Neutrophil (primary cell): ENCODE data around the gene TNRC18.

Source experiments
- H3K27ac ChIP-seq: fragments of 200-600 bp; sonication (generic); 2 replicates; pipeline ENCODE4 v1.5.1; 2016; ENCODE audit warnings: mild to moderate bottlenecking, moderate library complexity
- H3K27me3 ChIP-seq: fragments of 200-600 bp; sonication (generic); 2 replicates; pipeline ENCODE4 v1.6.0; 2016; ENCODE audit warnings: mild to moderate bottlenecking
- H3K36me3 ChIP-seq: fragments of 200-600 bp; sonication (generic); 2 replicates; pipeline ENCODE4 v1.5.1; 2017
- H3K4me1 ChIP-seq, 2 experiments: fragments of 200-600 bp in 1 of 2; sonication (generic) in 1 of 2; 1 replicate in 1 of 2; 2 replicates in 1 of 2; pipeline versions ENCODE4 v1.5.1 to v1.6.1; 2013 to 2016; ENCODE audit warnings: low read depth in 1 of 2, low read length in 1 of 2, mild to moderate bottlenecking in 1 of 2, moderate library complexity in 1 of 2; ENCODE audit not compliant: control insufficient read depth in 1 of 2, insufficient read depth in 1 of 2
- H3K4me3 ChIP-seq, 2 experiments: fragments of 200-600 bp in 1 of 2; sonication (generic) in 1 of 2; 1 replicate in 1 of 2; 2 replicates in 1 of 2; pipeline ENCODE4 v1.5.1; 2013 to 2016; ENCODE audit warnings: low read depth in 1 of 2, low read length in 1 of 2, mild to moderate bottlenecking in 1 of 2, moderate library complexity in 1 of 2
- H3K9me3 ChIP-seq: fragments of 200-600 bp; sonication (generic); 2 replicates; pipeline ENCODE4 v1.5.1; 2016
- TF ChIP-seq, protein P1 (sequence below): fragments of 200-600 bp; sonication (generic); IDR thresholded peaks from 2 replicates; pipeline ENCODE4 v1.5.1; 2016; ENCODE audit warnings: antibody characterized with exemption

The TNRC18 gene

DNA sequence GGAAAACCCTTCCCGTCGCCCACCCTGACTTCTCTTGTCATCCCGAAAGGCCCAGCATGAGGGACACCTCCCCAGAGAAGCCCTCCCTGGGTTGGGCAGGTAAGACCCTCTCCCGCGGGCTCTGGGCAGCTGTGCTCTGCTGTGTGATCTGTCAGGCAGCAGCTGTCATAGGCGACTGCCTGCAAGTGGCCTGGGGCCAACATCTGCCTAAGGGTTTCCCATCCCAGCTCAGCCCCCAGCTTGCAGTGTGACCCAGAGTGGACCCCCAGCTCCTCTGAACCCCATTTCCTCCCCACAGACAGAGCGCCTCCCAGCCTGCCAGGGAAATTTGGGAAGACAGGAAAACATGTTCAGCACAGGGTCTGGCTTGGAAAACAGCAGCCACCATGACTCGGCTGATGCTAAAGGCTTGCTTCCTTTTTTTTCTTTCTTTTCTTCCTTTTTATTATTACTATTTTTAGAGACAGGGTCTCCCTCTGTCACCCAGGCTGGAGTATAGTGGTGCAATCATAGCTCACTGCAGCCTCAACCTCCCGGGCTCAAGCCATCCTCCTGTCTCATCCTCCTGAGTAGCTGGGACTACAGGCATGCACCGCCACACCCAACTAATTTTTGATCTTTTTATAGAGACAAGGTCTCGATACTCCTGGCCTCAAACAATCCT lies 18.3 kb upstream of the TNRC18 start:
- Histone ChIP-seq H3K4me1 (peaks cover 15 to 16% of the 10 kb centered on the region in 2 experiments), H3K27ac (peak overlapping the region; percentile 78), H3K27me3 (no peaks in the 10 kb centered on the region), H3K9me3 (no peaks in the 10 kb centered on the region), H3K36me3 (no peaks in the 10 kb centered on the region), H3K4me3 (peak overlapping the region; percentile 20 to 23)
- TF ChIP-seq, protein P1, sequence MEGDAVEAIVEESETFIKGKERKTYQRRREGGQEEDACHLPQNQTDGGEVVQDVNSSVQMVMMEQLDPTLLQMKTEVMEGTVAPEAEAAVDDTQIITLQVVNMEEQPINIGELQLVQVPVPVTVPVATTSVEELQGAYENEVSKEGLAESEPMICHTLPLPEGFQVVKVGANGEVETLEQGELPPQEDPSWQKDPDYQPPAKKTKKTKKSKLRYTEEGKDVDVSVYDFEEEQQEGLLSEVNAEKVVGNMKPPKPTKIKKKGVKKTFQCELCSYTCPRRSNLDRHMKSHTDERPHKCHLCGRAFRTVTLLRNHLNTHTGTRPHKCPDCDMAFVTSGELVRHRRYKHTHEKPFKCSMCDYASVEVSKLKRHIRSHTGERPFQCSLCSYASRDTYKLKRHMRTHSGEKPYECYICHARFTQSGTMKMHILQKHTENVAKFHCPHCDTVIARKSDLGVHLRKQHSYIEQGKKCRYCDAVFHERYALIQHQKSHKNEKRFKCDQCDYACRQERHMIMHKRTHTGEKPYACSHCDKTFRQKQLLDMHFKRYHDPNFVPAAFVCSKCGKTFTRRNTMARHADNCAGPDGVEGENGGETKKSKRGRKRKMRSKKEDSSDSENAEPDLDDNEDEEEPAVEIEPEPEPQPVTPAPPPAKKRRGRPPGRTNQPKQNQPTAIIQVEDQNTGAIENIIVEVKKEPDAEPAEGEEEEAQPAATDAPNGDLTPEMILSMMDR: no peak

DNA sequence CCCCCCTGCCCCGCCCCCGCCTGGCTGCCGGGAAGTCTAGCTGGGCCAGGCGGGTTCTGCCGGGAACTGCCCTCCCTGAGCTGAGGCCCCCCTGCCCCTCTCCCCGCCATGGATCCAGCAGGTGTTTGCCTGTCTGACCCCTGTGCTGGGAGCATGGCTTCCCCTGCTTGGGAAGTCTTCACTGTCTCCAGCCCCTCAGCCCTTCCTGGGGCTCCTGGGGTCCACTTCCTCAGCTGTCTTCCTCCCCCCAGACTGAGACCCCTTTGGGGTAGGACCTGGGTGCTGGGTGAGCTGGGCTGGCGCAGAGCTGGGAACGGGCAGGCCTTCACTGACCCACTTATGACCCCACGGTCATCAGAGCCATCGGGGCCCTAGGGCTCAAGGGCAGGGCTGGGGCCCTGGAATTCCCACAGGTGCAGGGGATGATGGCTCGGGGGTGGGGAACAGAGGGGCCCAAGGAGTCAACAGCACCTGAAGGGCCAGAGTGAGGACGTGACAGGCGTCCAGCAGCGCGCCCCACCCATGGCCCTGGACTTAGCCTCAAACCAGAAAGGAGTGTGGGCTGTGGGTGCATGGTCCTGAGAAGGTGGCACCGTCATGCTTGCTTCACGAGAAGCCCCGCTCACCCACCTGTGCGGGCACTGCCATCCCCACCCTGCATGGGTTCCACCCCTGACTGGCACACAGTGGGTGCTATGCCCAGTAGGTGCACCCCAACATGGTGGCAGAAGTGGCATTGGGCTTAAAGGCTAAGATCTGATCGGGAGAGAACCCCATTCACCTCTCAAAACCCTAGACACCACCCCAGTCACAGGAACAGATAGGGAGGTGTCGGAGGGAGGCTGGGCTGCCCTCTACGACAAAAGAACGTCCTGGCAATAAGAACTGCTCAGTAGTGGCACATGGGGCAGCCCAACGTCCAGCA lies 16.2 kb upstream of the TNRC18 start:
- no peak overlapping the region for H3K27ac ChIP-seq
- no peaks in the 10 kb centered on the region for H3K27me3 ChIP-seq
- TF ChIP-seq, protein P1: no peak
- no peaks in the 10 kb centered on the region for H3K9me3 ChIP-seq
- peaks cover 15 to 16% of the 10 kb centered on the region in 2 experiments for H3K4me1 ChIP-seq
- H3K4me3 ChIP-seq: no peak overlapping the region
- no peaks in the 10 kb centered on the region for H3K36me3 ChIP-seq

DNA sequence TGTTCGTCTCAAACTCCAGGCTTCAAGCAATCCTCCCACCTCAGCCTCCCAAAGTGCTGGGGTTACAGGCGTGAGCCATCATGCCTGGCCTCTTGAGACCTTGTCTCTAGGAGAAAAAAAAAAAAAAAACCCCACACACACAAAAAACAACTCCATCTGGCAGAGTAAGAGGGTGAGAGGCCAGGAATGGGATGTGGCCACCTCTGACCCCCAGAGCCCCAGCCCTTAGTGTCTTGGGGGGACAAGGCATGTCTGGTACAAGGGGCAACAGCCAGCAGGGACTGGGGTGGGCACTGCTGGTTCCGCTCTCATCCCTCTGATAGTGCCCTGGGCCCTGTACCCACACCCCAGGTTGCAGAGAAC lies 15.6 kb upstream of the TNRC18 start:
- no peaks in the 10 kb centered on the region for H3K27me3 ChIP-seq
- H3K9me3 ChIP-seq: no peaks in the 10 kb centered on the region
- TF ChIP-seq, protein P1: no peak
- H3K4me3 ChIP-seq: no peak overlapping the region
- no peaks in the 10 kb centered on the region for H3K36me3 ChIP-seq
- no peak overlapping the region for H3K27ac ChIP-seq
- peaks cover 15 to 16% of the 10 kb centered on the region in 2 experiments for H3K4me1 ChIP-seq

DNA sequence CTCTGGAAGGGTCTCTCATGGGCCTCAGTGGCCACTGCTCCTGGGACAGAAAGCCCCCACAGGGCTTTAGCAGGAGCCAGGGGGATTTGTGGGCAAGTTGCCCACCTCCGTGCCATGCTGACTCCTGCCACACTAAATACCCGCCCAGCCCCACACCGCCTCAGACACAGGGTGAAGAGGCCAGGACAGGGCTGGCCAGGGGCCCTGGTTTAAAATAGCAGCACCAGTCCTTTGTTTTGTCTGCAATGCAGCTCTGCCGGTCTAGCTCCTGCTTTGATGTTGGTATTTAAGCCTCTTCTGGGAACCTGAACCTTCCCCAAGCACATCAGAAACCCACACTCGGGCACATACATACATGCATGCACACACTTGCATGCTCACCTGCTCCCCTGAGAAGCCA lies 14.4 kb upstream of the TNRC18 start:
- no peak overlapping the region for H3K4me3 ChIP-seq
- no peaks in the 10 kb centered on the region for H3K9me3 ChIP-seq
- no peaks in the 10 kb centered on the region for H3K36me3 ChIP-seq
- peaks cover 15 to 16% of the 10 kb centered on the region in 2 experiments for H3K4me1 ChIP-seq
- TF ChIP-seq, protein P1: no peak
- no peak overlapping the region for H3K27ac ChIP-seq
- no peaks in the 10 kb centered on the region for H3K27me3 ChIP-seq

DNA sequence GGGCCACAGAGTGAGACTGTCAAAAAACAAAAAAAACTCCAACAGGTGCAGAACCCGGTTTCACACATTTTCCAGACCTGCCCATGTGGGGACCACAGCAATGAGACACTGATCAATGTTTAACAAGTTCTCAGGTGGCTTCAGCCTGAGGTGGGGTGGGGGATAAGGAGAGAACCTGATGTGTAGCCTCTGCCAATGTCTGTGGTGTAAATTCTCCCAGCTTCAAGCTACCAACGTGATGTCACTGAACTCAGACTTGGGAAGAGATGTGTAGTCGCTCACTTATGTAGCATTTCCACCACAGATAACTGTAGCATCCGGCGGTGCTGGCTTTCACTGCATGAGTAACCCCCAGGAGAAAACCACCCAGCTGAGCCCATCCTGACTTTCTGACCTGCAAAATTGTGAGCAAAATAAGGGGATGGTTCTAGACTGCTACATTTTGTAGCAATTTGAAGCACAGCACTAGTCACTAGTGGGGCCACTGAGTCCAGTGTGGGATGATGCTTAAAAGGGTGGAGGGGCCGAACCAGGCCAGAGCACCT lies 13.8 kb upstream of the TNRC18 start:
- H3K4me3 ChIP-seq: no peak overlapping the region
- no peaks in the 10 kb centered on the region for H3K27me3 ChIP-seq
- H3K36me3 ChIP-seq: no peaks in the 10 kb centered on the region
- no peaks in the 10 kb centered on the region for H3K9me3 ChIP-seq
- H3K27ac ChIP-seq: no peak overlapping the region
- TF ChIP-seq, protein P1: no peak
- peaks cover 12 to 13% of the 10 kb centered on the region in 2 experiments for H3K4me1 ChIP-seq
